ENCODE measurements around the gene RNLS.
"Not testable (repeated sequence)": the region's sequence is repeated elsewhere in the genome, so short reads cannot be mapped to it uniquely, and the experiment has no call there.

RNLS gene

DNA sequence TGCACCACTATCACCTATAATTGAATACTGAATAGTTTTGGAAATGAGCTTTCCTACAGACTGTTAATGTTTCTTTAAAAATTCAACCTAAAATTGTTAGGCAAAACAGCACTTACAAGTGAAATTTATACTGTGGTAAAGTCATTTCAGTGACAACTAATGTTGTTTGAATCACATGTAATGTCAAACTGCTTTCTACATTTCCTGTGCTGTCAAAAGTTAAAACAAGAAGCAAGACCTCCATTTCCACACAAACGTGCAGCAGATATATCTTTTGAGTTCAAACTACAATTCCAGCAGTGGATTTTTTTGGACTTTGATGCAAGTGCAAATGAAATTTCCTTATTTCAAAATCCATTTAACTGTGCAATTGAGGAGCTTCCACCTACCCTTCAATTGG is 199.8 kb downstream of the RNLS start:
- no peak for DNase-seq

DNA sequence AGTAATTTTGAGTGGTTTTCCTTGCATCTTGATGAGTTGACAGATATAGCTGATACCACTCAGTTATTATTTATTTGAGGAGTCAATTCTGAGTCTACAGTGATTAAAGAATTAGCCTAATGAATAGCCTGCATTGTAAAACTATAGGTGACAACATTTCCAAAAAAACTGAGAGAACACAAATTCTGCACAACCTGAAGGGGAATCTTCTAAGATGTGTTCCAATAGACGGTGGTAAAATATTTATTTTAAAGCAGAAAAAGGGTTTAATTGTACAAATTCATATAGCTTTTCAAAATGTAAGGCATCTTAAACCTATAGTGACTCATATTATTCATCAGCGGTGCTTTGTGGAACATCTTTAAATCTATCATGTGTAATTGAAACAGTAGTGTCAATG is 200.4 kb downstream of the RNLS start:
- DNase-seq, result no peak

DNA sequence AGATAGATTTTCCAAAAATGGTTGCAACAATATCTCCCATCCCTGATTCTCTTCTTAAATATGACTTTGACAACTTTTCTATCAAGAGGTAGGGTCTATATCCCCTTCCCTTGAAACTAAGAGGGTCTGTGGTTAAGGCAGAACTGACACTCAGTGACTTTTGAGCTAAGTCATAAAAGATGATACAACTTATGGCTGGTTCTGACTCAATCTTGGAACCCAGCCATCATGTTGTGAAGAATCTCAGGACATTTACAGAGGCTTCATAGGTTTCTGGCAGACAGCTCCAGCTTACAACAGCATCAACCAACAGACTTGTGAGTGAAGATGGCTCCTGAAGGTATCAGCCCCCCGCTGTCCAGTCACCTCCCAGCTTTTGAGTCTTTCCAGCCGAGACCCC is 203.5 kb downstream of the RNLS start:
- no peak for DNase-seq

DNA sequence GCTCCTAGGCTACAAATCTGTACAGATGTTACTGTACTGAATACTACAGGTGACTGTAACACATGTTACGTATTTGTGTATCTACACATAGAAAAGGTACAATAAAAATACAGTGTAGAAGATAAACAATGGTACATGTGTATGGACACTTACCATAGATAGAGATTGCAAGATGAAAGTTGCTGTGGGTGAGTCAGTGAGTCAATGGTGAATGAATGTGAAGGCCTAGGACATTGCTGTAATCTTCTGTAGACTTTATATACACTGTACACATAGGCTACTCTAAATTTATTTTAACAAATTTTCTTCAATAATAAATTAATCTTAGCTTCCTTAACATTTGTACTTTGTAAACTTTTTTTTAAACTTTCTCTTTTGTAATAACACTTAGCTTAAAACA is 205.6 kb downstream of the RNLS start:
- DNase-seq, result no peak

- DNase-seq, result no peak
Observed at GRCh38 chr10:88374392-88375175, 208.5 kb downstream of the RNLS start.

DNA sequence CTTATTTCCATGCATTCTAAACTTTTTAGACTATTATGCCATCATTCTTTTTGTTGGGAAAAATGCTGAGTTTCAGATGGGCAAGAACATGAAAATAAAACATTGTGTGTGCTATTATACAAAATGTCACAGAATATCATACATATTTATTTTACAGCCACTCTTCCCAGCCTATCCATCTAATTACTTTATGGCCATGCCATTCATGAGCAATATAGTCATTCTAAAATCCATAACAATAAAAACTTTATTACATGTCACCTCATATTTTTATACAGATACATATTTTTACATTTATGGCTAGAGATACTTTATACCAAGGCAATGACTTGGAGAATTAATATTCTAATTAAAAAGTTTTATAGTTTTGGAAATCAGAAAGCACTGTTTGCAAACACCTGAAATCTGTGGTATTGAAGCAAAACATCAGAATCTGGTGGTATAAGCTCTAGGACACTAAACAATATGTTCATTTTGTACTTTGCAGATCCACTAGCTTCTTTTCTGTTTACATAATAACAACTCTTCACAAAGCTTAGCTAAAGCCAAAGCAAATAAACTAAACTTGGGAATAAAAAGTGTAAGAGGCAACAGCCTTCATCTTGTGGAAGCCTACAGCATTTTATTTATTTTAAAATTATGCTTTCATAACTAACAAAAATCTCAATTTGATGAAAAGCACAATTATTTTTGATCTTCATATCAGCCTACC is 210.1 kb downstream of the RNLS start:
- no peak for DNase-seq

- no peak for DNase-seq
Observed at GRCh38 chr10:88372051-88372715, 210.9 kb downstream of the RNLS start.

GRCh38 chr10:88370713-88371112 is 212.4 kb downstream of the RNLS start:
- no peak for DNase-seq

- DNase-seq, result no peak
Observed at GRCh38 chr10:88366772-88367171, 216.3 kb downstream of the RNLS start.

DNA sequence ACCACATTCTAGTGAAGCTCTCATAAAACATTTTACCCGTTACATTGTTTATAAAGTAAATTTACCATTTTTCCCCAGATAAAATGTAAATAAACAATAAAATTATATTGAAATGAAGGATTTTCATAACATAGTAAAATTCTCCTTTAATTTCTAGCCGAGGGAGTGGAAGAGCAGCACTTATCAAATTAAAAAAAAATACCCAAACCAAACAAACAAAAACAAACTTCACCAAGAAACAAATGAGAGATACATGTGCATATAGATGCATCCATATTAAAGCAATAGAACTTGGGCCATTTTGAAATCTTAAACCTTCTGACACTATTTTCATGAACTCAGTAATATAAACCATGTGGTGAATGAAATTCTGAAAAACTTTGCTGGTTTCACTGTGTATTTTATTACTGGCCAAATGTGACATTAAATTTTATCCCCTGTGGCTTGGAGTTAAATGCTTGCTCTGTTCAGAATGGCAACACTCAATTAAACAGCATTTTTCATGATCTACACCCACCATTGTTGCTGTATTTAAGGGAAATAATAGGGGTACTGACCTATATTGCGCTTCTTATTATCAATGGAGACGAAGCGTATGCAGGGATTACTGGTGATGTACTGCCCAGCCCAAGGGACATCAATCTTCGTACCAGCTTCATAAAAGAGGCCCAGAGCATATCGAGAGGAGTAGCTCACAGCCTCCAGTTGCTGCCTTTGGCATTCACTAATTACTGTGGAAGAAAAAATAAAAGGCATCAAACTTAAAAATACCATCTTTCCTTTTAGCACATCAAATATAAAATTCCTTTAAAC is 220.9 kb downstream of the RNLS start:
- no peak for DNase-seq

DNA sequence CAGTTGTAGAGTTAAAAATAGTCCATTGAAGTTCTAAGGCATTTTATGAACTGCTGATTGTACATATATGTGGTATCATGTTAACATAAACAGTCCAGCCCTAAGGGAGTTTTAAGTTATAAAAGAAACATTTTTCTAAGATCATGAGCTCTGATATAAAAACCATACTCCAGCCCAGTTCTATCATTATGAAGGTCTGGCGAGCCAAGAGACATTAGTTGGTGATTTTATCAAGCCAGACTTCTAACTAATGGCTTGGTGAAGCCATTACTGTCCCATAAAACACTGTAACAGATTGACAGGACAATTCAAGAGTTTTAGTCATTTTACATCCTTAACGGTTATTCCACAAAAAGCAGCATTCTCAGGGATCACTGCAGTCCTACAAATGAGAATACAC is 221.6 kb downstream of the RNLS start:
- DNase-seq, result no peak

- DNase-seq, result not testable (repeated sequence)
Observed at GRCh38 chr10:88355750-88356149, 227.4 kb downstream of the RNLS start.

DNA sequence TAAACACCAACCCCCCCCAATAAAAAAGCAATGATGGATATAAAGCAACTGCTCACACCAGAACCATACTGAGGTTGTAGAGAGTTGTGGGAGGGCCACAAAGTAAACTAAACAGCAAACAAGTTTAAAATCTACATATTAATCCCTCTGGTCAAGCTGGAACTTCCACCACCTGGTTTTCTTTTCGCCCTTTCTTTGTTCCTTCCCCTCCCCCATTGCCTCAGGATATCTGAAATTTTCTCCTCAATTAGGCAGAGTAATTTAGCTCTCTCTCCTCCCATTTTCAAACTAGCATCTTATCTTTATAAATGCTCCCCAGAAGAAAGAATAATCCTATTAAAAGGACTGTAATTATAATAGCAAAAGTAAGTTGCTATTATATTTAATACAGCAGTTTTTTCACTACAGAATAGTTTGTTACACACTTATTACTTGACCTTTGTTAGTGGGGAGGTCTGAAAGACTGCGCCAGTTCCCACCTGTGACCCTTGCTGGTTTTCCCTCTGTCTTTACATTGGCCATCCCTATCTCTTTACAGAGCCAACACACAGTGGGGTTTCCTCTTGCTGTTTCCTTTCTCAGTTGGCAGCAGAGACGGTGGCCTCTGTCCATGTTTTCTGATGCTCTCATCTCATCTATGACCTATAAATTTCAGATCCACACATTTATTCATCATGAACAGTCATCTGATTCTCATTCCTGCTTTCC is 235.4 kb downstream of the RNLS start:
- DNase-seq, result no peak

DNA sequence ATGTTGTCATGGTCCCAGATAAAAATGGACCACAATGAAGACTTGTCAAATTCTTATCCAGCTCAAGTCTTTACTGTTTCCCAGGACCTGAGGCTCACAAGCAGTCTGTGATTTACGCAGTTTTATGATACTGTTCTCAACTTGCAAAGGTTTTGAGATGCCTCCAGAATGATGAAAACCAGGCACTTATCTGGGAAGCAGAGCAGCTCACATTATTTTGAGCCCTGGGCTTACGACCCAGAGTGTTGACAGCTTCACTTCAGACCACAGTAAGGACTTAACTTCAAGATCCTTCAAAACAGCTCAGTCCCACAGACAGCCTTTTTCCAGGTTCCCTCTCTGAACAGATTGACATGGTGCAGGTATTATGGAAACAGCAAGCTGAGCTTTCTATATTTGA is 236.1 kb downstream of the RNLS start:
- DNase-seq, result no peak

- no peak for DNase-seq
Observed at GRCh38 chr10:88346144-88346977, 236.8 kb downstream of the RNLS start.

DNA sequence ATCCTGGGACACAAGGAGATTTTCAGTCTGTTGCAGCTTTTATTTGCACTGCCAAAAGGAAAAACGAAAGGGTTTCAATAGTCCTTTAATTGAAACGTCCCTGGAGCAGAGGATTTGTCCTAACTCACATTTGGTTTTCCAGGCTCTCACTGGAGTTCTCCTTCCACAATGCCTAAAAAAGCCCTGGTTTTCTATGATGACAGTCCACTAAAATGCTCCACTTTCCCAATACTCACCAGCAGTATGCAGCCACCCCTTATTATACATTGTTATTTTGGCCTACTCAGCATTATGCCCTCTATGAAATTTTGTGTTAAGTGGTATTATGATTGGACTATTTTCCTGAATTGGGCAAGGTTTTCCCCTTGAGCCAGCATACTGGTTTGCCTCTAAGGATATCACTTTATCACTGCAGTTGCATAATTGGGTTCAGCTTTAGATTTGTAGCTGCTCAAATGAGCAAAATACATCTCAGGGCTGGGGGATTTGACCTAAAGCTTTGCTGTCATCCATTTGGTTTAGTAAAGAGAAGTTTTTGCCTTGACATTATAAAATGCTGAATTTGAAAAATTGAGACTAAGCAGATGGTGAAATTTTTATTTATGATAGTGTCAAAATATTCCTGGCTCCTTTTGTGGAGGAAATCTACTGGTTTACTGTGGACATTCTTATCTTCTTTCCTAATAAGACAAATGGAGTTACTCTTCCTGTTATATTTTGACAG is 239.2 kb downstream of the RNLS start:
- DNase-seq, result no peak

DNA sequence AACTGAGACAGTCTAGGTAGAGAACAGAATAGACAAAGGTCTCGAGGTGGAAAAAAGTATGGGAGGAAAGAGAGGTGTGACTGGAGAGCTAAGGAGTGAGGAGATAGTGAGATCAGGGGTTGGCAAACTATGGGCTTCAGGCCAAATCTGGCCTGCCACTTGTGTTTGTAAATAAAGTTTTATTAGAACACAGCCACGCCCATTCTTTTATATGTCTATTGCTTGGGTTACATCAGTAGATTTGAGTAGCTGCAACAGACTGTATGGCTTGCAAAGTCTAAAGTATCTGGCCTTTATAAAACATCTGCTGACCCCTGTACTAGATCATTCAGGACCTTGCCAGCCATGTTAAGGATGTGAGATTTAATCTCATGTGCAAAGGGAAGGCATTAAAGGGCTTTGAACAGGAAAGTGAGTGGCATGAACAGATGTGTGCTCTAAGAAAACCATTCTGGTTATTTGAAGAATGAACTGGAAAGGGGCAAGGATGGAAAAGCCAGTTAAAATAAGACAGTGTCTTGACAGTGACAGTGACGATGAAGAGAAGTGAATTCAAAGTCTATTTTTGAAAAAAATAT is 240.3 kb downstream of the RNLS start:
- DNase-seq, result no peak

DNA sequence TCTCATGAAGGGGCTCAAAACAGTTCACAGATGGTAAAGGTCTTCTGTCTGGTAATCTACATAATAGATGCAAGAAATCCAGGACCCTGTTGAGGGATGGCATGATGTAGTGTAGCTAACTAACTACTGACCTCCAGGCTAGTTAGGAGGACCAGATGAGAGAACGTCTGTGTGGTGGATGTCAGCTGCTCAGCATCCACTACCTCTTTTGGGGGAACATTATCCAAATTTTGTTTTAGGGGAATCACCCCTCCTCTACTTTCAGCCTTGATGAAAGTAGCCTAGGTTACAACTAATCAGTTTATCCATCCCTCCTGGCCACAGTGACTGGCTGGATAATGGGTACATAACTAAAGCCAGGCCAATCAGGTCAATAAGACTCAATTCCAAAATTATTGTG is 246.0 kb downstream of the RNLS start:
- no peak for DNase-seq

DNA sequence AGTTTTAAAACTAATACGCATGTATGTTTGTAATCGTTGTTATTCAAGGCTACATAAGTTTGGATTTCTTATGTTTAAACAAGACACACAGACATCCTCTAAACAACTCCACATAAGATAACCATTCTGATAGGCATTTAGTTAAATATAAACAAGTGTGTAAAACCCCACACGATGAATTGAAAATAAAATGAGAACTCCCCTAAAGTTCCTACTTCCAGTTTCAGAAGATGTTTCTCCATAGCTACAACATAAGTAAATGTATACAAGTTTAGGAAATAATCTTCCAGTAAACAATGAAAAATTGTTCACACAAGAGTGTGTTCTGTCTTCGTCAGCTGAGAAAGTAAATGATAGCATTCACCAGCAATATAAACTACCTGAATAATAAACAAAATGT is 246.8 kb downstream of the RNLS start:
- no peak for DNase-seq

- no peak for DNase-seq
Observed at GRCh38 chr10:88333248-88333630, 249.9 kb downstream of the RNLS start.
